Keratinocyte (primary cell): ENCODE results near the gene CIAPIN1. TPM values are rescaled to one million over a fixed set of nuclear protein-coding genes. Genes with fewer than 3 reads are reported as not detected.

ENCODE experiments used
- DNase-seq: peaks from one replicate; pipeline ENCODE4 v3.0.0-alpha.2; 2011; ENCODE audit warnings: low read depth, missing footprints, low spot score
- FAIRE-seq: peaks from 2 replicates; lab custom pipeline; 2011; peaks lifted over from hg19 to GRCh38; lab: Jason Lieb, UNC
- H2AFZ ChIP-seq: 2 replicates; pipeline ENCODE4 v1.6.0; 2012; ENCODE audit warnings: low read length, control low read depth, inconsistent platforms; ENCODE audit not compliant: control insufficient read depth
- H3K27ac ChIP-seq: 2 replicates; pipeline ENCODE4 v1.5.1; 2011; ENCODE audit warnings: low read length; ENCODE audit not compliant: control insufficient read depth, insufficient read depth
- H3K27me3 ChIP-seq: 3 replicates; pipeline ENCODE4 v1.6.0; 2011; ENCODE audit warnings: low read length; ENCODE audit not compliant: control insufficient read depth, insufficient read depth; ENCODE audit errors: extremely low read depth
- H3K36me3 ChIP-seq, 2 experiments: 2 replicates in 1 of 2; 3 replicates in 1 of 2; pipeline ENCODE4 v1.5.1; 2011; ENCODE audit warnings: low read length in 2 of 2, mild to moderate bottlenecking in 1 of 2; ENCODE audit not compliant: control insufficient read depth in 2 of 2, insufficient read depth in 2 of 2; ENCODE audit errors: extremely low read depth in 1 of 2
- H3K4me1 ChIP-seq: 3 replicates; pipeline ENCODE4 v1.5.1; 2011; ENCODE audit warnings: low read length; ENCODE audit not compliant: control insufficient read depth, insufficient read depth; ENCODE audit errors: extremely low read depth
- H3K4me2 ChIP-seq: 3 replicates; pipeline ENCODE4 v1.6.0; 2011; ENCODE audit warnings: low read depth, low read length; ENCODE audit not compliant: control insufficient read depth, insufficient read depth; ENCODE audit errors: extremely low read depth
- H3K4me3 ChIP-seq, 3 experiments: fragments of 200-600 bp in 1 of 3; sonication (generic) in 1 of 3; 2 replicates in 2 of 3; 3 replicates in 1 of 3; pipeline ENCODE4 v1.5.1; 2011 to 2016; ENCODE audit warnings: low read length in 3 of 3, mild to moderate bottlenecking in 3 of 3, control low read depth in 2 of 3, inconsistent platforms in 1 of 3, low read depth in 1 of 3, mixed read lengths in 1 of 3, mixed run types in 1 of 3, moderate library complexity in 1 of 3; ENCODE audit not compliant: control insufficient read depth in 2 of 3, insufficient read depth in 2 of 3; ENCODE audit errors: extremely low read depth in 1 of 3
- H3K79me2 ChIP-seq: 2 replicates; pipeline ENCODE4 v1.6.0; 2012; ENCODE audit warnings: low read length; ENCODE audit not compliant: control insufficient read depth, insufficient read depth
- H3K9ac ChIP-seq: 3 replicates; pipeline ENCODE4 v1.6.0; 2011; ENCODE audit warnings: low read length; ENCODE audit not compliant: control insufficient read depth, insufficient read depth; ENCODE audit errors: extremely low read depth
- H3K9me1 ChIP-seq: 3 replicates; pipeline ENCODE4 v1.6.0; 2011; ENCODE audit warnings: low read length; ENCODE audit not compliant: control insufficient read depth, insufficient read depth; ENCODE audit errors: extremely low read depth
- H3K9me3 ChIP-seq: 2 replicates; pipeline ENCODE4 v1.5.1; 2012; ENCODE audit warnings: low read depth, low read length; ENCODE audit not compliant: control insufficient read depth
- H4K20me1 ChIP-seq: 3 replicates; pipeline ENCODE4 v1.6.0; 2011; ENCODE audit warnings: low read length; ENCODE audit not compliant: control insufficient read depth, insufficient read depth; ENCODE audit errors: extremely low read depth
- EZH2 ChIP-seq: IDR thresholded peaks from one replicate; pipeline ENCODE4 v1.6.1; 2012; ENCODE audit warnings: inconsistent platforms, mild to moderate bottlenecking, low read length, moderate library complexity
- dilution Hi-C: fragments of 300-500 bp; cut with MboI; formaldehyde crosslinking; loops from one replicate; pipeline ENCODE4 v1.7.0; 2020; ENCODE audit warnings: low sequenced_read_pairs; ENCODE audit not compliant: extremely low pct_ligation_motif_present
- polyA plus RNA-seq, 5 experiments: library from polyadenylated mRNA; depleted of rRNA in 3 of 5; stranded (reverse) in 3 of 5; stranded (forward) in 1 of 5; unstranded in 1 of 5; fragments of >200 nt; gene quantifications; 1 replicate in 1 of 5; 2 replicates in 3 of 5; 3 replicates in 1 of 5; pipeline versions ENCODE4 v1.2.1 to v1.2.3, GENCODE V29; 2011 to 2012; ENCODE audit warnings: missing spikeins in 2 of 5, low read depth in 1 of 5, low replicate concordance in 1 of 5
- TF ChIP-seq, protein P1 (sequence below), 3 experiments: IDR thresholded peaks in 1 of 3; conservative IDR thresholded peaks in 1 of 3; optimal IDR thresholded peaks in 1 of 3; 2 replicates in 2 of 3; 3 replicates in 1 of 3; pipeline versions ENCODE3 to v1.5.1; 2011; ENCODE audit warnings: low read length in 3 of 3, mild to moderate bottlenecking in 3 of 3, moderate library complexity in 2 of 3, control low read depth in 1 of 3, inconsistent platforms in 1 of 3; ENCODE audit not compliant: insufficient read depth in 2 of 3; ENCODE audit errors: extremely low read depth in 1 of 3

The CIAPIN1 gene
- polyA plus RNA-seq, 1 donor (not counting 4 experiments of a cell fraction or from before 2014, with no cell fraction given), result 75.4 TPM

DNA sequence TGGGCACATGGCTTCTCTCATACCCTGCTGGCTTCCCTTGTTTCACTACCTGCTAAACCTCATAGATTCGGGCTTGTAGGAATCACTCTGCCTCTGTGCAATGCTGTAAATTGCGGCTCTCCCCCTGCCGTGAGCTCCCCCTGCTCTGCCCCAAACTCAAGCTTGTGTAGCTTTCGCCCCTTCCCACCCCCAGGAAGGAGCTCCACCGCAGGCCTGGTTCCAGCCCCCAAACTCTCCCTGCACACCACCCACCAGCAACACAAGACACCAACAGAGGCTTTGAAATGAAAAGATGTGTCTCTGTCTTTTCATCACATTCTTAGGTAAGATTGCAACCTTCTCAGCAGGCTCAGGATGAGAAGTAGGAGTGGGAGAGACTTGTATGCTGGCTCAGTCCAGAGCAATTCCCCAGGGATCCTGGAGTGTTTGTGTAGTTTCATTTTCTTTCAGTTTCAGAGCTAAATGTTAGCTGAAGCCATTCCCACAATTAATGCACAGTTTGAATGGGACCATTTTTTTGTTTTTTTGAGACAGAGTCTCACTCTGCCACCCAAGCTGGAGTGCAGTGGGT, 60.7 kb downstream of the CIAPIN1 start:
- H3K4me3 ChIP-seq, result no peak overlapping the region
- peaks cover 6% of the 10 kb centered on the region for H3K27me3 ChIP-seq
- FAIRE-seq (no peak), DNase-seq (no peak)
- H3K27ac ChIP-seq, result no peak overlapping the region
- no peak overlapping the region for H3K9ac ChIP-seq
- H3K4me2 ChIP-seq, result no peak overlapping the region
- no peaks in the 10 kb centered on the region for H4K20me1 ChIP-seq
- peaks cover 19% of the 10 kb centered on the region for H3K4me1 ChIP-seq
- TF ChIP-seq, protein P1, sequence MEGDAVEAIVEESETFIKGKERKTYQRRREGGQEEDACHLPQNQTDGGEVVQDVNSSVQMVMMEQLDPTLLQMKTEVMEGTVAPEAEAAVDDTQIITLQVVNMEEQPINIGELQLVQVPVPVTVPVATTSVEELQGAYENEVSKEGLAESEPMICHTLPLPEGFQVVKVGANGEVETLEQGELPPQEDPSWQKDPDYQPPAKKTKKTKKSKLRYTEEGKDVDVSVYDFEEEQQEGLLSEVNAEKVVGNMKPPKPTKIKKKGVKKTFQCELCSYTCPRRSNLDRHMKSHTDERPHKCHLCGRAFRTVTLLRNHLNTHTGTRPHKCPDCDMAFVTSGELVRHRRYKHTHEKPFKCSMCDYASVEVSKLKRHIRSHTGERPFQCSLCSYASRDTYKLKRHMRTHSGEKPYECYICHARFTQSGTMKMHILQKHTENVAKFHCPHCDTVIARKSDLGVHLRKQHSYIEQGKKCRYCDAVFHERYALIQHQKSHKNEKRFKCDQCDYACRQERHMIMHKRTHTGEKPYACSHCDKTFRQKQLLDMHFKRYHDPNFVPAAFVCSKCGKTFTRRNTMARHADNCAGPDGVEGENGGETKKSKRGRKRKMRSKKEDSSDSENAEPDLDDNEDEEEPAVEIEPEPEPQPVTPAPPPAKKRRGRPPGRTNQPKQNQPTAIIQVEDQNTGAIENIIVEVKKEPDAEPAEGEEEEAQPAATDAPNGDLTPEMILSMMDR (optimal IDR thresholded peaks at IDR 0.05 in 1 of 3, IDR thresholded peaks at IDR 0.05 in 1 of 3, conservative IDR thresholded peaks at IDR 0.05 in 1 of 3; ENCODE audit: extremely low read depth in 1 of 3, insufficient read depth in 2 of 3, low read length in 3 of 3), result no peak
- TF ChIP-seq EZH2, result no peak
- H3K36me3 ChIP-seq, result no peaks in the 10 kb centered on the region
- no peaks in the 10 kb centered on the region for H3K79me2 ChIP-seq
- H3K9me3 ChIP-seq, result no peaks in the 10 kb centered on the region
- no peaks in the 10 kb centered on the region for H3K9me1 ChIP-seq
- H2AFZ ChIP-seq, result no peak overlapping the region
- dilution Hi-C loops, result no loop called here

DNA sequence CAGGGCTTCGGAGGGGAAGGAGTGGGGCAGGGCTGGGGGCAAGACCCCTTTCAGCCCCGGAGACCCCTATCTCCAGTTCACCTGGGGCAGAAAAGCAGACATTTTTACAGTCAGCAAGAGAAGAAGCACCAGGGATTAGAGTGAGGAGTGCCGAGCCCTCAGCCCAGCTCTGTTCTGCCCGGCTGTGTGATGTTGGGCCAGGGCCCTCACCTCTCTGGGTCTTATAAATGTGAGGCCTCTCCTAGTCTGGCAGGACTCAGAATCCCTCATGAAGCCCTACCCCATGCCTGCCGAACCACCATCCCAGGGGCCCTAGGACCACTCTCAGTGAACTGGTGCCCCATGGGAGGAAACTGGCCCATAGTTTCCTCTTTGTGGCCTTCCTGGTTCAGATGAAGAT, 62.1 kb downstream of the CIAPIN1 start:
- Histone ChIP-seq H3K4me2 (no peak overlapping the region), H4K20me1 (no peaks in the 10 kb centered on the region), H3K4me1 (peaks cover 23% of the 10 kb centered on the region), H3K27ac (no peak overlapping the region), H3K27me3 (no peaks in the 10 kb centered on the region), H3K9ac (no peak overlapping the region), H3K79me2 (no peaks in the 10 kb centered on the region), H2AFZ (no peak overlapping the region), H3K9me1 (no peaks in the 10 kb centered on the region), H3K4me3 (no peak overlapping the region), H3K36me3 (no peaks in the 10 kb centered on the region), H3K9me3 (no peaks in the 10 kb centered on the region)
- no peak for FAIRE-seq
- TF ChIP-seq, protein P1 (optimal IDR thresholded peaks at IDR 0.05 in 1 of 3, IDR thresholded peaks at IDR 0.05 in 1 of 3, conservative IDR thresholded peaks at IDR 0.05 in 1 of 3; ENCODE audit: extremely low read depth in 1 of 3, insufficient read depth in 2 of 3, low read length in 3 of 3), result no peak
- no peak for TF ChIP-seq EZH2
- dilution Hi-C loops, result no loop called here
- no peak for DNase-seq
